ENCODE measurements around the gene DCST1. TPM values are rescaled to one million over a fixed set of nuclear protein-coding genes. Genes with fewer than 3 reads are reported as not detected.

Gene DCST1
- total and polyA plus RNA-seq, 2 of the 13 experiments (the other 11 are each of a cell fraction or from before 2014, with no cell fraction given) = 0.04 TPM; not detected in 1

GRCh38 chr1:155063550-155064110 lies 30.0 kb downstream of the DCST1 start, which contains the start of gene EFNA4 (continued):
- TF ChIP-seq HMGXB3 (CRISPR knock-in tag; IDR thresholded peaks at IDR 0.05; ENCODE audit: borderline replicate concordance) (no peak), SNAPC5 (CRISPR knock-in tag; IDR thresholded peaks at IDR 0.05; ENCODE audit: borderline replicate concordance) (no peak), ZNF737 (CRISPR knock-in tag; IDR thresholded peaks at IDR 0.05; ENCODE audit: borderline replicate concordance) (no peak), HDAC2 (CRISPR knock-in tag; IDR thresholded peaks at IDR 0.05) (peak; percentile 50; the same call in 1 of the 2 replicates), RCOR2 (CRISPR knock-in tag; IDR thresholded peaks at IDR 0.05) (no peak), ZNF652 (CRISPR knock-in tag; IDR thresholded peaks at IDR 0.05; ENCODE audit: borderline replicate concordance, low read depth) (peak; percentile 100), BCL3 (CRISPR knock-in tag; IDR thresholded peaks at IDR 0.05) (peak; percentile 55; the same call in 1 of the 2 replicates), ZNF260 (CRISPR knock-in tag; IDR thresholded peaks at IDR 0.05; ENCODE audit: borderline replicate concordance, low read depth) (no peak), CEBPZ (IDR thresholded peaks at IDR 0.05; ENCODE audit: low read length) (no peak), ELF3 (CRISPR knock-in tag; IDR thresholded peaks at IDR 0.05) (0 out of 2 replicates have a peak, but pooled peaks have one; percentile 13), FOXA1 (IDR thresholded peaks at IDR 0.05) (no peak), FOXA1 (CRISPR knock-in tag; IDR thresholded peaks at IDR 0.05) (no peak), SMAD1 (CRISPR knock-in tag; IDR thresholded peaks at IDR 0.05; ENCODE audit: borderline replicate concordance, low read depth) (0 out of 2 replicates have a peak, but pooled peaks have one; percentile 68), PLSCR1 (CRISPR knock-in tag; IDR thresholded peaks at IDR 0.05; ENCODE audit: borderline replicate concordance) (no peak), ISL2 (CRISPR knock-in tag; IDR thresholded peaks at IDR 0.05) (0 out of 2 replicates have a peak, but pooled peaks have one; percentile 25)
